Duodenal mucosa (tissue), 2 donors: ENCODE measurements around the gene GPR141.

Experiments used
- H3K27ac ChIP-seq: one replicate; pipeline ENCODE4 v1.7.0; 2013; ENCODE audit warnings: low read depth, low read length
- H3K27me3 ChIP-seq, 2 donors: one replicate each; pipeline ENCODE4 v1.7.0; 2013; ENCODE audit warnings: low read length in 2 of 2, control low read depth in 1 of 2; ENCODE audit not compliant: insufficient read depth in 2 of 2, control insufficient read depth in 1 of 2
- H3K36me3 ChIP-seq, 2 donors: one replicate each; pipeline ENCODE4 v1.7.0; 2013; ENCODE audit warnings: low read length in 2 of 2, control low read depth in 1 of 2; ENCODE audit not compliant: insufficient read depth in 2 of 2, control insufficient read depth in 1 of 2
- H3K4me1 ChIP-seq, 2 donors: one replicate each; pipeline ENCODE4 v1.7.0; 2013; ENCODE audit warnings: low read length in 2 of 2, control low read depth in 1 of 2; ENCODE audit not compliant: insufficient read depth in 2 of 2, control insufficient read depth in 1 of 2
- H3K4me3 ChIP-seq, 2 donors: one replicate each; pipeline ENCODE4 v1.7.0; 2013; ENCODE audit warnings: low read length in 2 of 2, low read depth in 1 of 2
- H3K9ac ChIP-seq, 2 donors: one replicate each; pipeline ENCODE4 v1.7.0; 2013; ENCODE audit warnings: low read length in 2 of 2, low read depth in 1 of 2
- H3K9me3 ChIP-seq, 2 donors: one replicate each; pipeline ENCODE4 v1.7.0; 2013; ENCODE audit warnings: low read length in 2 of 2, control low read depth in 1 of 2; ENCODE audit not compliant: control insufficient read depth in 1 of 2

GPR141 gene, protein sequence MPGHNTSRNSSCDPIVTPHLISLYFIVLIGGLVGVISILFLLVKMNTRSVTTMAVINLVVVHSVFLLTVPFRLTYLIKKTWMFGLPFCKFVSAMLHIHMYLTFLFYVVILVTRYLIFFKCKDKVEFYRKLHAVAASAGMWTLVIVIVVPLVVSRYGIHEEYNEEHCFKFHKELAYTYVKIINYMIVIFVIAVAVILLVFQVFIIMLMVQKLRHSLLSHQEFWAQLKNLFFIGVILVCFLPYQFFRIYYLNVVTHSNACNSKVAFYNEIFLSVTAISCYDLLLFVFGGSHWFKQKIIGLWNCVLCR

DNA sequence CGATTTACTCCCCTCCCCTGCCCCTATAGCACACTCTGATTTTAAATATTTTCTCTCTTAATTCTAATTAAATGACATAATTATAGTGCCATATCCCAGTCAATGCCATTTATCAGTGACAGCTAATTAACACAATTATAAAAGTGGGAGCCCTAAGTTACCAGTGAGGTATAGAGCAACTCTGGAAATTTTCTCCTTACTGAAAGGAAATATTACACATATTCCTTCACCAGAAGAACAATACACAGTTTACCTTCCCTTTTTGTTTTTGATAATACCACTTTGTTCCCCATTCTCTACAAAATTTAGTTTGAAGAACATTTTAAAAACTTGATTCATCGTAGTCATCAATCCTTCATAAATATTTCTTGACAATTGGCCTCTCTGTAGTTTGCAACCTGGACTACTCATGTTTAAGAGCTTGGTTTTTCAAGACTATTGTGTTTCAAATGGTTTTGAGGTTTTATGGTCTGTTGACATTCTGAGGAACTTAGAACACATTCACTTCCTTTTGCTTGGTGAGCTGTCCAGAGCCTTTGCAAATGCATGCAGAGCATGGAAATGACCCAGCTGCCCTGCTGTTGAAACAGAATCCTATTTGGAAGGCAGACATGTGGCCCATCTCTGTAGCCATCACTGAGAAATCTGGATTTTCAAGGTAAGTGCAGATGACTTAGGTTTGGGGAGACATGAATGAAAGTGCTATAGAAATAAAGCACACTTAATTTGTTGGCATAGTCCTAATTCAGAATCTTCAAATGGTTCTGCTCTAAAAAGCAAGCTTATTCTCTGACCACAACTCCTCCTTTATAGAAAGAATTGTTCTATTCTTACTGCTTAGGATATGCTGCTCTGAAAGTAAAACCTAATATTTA is at the start of gene GPR141:
Gene GPR141 (plus strand): TSS at position 521 of the 875 bp plus-strand sequence. CDS start 56,628 bp downstream, outside the sequence.
- H3K4me1 ChIP-seq: no peaks in the 10 kb centered on the region
- H3K27me3 ChIP-seq: no peaks in the 10 kb centered on the region
- H3K27ac ChIP-seq: no peak within 1 kb of the TSS
- H3K4me3 ChIP-seq: peak within 1 kb of the TSS; percentile 3 to 28
- H3K9ac ChIP-seq: no peak within 1 kb of the TSS
- no peaks in the 10 kb centered on the region for H3K36me3 ChIP-seq
- H3K9me3 ChIP-seq: no peaks in the 10 kb centered on the region

DNA sequence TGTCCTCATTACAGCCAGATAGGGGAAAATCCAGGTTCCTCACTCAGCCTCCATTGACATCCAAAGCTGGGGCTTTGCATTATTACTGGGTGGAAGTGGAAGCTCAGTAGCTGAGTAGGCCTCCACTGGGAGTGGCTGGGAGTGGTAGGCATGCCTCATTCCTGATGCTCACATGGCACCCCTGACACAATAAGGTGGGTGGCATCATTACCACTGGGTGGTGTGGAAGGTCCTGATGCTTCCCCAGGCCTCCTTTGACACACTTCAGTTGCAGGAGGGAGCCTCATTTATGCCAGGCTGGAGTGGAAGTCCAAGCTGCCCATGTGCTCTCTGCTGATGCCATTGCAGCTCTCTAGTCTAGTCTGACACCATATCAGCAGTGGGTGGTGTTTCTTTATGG is 48.2 kb upstream of the GPR141 start:
- no peaks in the 10 kb centered on the region for H3K27me3 ChIP-seq
- no peak overlapping the region for H3K9ac ChIP-seq
- no peaks in the 10 kb centered on the region for H3K4me1 ChIP-seq
- no peak overlapping the region for H3K4me3 ChIP-seq
- no peaks in the 10 kb centered on the region for H3K36me3 ChIP-seq
- H3K27ac ChIP-seq: no peak overlapping the region
- peaks cover 0 to 7% of the 10 kb centered on the region in 2 donors for H3K9me3 ChIP-seq

DNA sequence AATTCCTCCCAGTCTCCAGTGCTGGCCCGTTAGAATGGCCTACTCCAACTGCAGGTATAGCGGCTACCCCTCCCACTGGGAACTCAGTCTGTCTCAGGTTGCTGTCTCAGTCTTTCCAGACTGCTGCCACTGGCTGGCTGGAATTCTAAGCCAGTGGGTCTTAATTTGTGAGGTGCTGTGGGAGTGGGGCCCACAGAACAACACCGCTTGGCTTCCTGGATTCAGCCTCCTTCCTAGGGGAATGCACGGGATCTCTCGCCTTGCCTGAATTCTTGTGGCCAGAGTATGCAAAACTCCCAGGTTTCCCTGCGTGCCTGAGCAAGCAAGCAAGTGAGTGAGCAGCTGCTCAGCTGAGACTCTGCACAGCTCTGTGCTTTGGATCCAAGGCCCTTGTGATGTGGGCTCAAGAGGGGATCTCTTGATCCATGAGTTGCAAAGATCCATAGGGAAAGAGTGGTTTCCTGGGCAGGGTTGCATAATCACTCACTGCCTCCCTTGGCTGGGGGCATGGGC is 41.5 kb upstream of the GPR141 start:
- Histone ChIP-seq H3K9ac (no peak overlapping the region), H3K4me3 (no peak overlapping the region), H3K36me3 (no peaks in the 10 kb centered on the region), H3K4me1 (no peaks in the 10 kb centered on the region), H3K9me3 (peaks cover 0 to 2% of the 10 kb centered on the region in 2 donors), H3K27ac (no peak overlapping the region), H3K27me3 (no peaks in the 10 kb centered on the region)

DNA sequence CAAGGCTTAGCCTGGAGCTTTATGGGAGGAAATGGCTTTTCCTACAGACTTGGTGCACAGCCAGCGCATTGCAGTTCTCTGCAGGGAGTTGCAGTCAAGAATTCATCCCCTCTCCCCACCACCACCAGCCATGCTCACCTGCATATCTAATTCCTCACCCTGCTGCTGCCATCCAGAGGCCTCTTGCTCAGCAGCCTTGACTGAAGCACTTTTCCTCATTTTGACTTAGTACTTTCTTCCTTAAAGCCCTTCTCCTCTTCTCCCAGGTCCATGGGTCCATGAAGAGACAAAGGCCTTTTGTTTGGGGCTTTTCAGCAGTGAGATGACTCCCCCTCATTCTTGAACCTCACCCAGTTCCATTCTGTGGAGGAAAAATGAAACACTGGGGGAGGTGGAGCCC is 39.7 kb upstream of the GPR141 start:
- Histone ChIP-seq H3K4me3 (no peak overlapping the region), H3K9me3 (no peaks in the 10 kb centered on the region), H3K36me3 (no peaks in the 10 kb centered on the region), H3K9ac (no peak overlapping the region), H3K27ac (no peak overlapping the region), H3K4me1 (no peaks in the 10 kb centered on the region), H3K27me3 (no peaks in the 10 kb centered on the region)

DNA sequence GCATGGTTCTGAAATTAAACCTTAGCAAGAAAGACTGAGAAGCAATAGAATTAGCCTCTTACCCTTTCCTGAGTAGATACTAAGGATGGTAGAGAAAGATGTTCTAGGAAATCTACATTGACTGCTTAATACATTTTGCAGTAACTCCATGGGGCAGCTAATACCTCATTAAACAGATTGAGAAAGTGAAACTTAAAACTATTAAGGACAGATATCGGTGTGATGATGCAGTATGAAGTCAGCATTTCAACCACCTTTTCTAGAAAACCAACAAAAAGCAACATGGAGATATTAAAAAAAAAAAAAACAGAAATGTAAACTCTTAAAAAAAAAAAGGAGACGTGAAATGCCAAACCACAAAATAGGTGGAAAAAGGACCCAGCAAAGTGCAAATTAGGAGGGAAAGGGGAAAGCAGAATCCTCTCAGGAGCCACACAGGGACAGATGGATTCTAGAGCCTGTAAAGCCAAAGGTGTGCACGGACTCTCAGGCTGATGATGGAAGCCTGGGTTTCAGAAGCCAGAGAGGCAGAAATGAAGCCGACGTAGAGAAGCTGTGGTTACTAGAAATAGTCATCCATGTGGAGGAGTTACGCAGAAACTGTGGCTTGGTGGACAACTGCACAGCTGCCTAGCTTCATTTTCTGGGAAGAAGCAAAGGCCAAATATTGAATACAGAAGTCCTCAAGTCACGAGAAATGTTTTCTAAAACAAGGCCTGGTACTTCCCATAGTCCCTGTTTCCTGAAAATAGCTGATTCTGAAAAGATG is 38.1 kb upstream of the GPR141 start:
- Histone ChIP-seq H3K4me3 (no peak overlapping the region), H3K36me3 (no peaks in the 10 kb centered on the region), H3K27ac (no peak overlapping the region), H3K4me1 (no peaks in the 10 kb centered on the region), H3K9ac (no peak overlapping the region), H3K27me3 (no peaks in the 10 kb centered on the region), H3K9me3 (no peaks in the 10 kb centered on the region)

DNA sequence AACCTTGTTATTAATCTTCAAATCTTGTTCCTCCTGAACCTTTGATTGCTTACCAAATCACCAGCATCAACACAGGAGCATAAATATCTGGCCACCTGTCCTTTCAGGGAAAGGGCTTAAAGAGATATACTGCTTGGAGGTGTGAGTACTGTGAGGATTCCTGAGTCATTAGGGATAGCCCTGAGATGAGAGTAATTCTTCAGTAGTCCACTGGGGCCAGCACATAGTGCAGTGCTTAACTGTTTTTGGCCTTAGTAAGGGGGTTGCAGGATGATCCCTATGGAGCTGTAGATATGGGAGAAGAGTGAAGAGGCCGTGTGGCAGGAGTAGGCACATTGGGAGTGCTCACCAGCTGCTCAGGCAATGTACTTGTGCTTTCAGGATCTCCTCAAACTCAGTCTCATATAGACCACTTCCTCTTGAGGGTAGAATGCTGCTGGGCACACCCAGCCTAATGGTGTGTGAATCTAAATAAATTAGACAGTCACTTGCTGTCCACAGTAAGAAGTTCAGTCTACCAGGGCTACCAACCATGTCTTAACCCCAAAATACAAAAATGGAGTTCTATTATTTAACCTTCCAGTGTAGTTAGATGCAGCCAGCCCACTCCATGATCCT is 26.5 kb upstream of the GPR141 start:
- no peaks in the 10 kb centered on the region for H3K27me3 ChIP-seq
- H3K4me3 ChIP-seq: no peak overlapping the region
- no peaks in the 10 kb centered on the region for H3K36me3 ChIP-seq
- no peaks in the 10 kb centered on the region for H3K9me3 ChIP-seq
- no peak overlapping the region for H3K9ac ChIP-seq
- no peak overlapping the region for H3K27ac ChIP-seq
- H3K4me1 ChIP-seq: no peaks in the 10 kb centered on the region

DNA sequence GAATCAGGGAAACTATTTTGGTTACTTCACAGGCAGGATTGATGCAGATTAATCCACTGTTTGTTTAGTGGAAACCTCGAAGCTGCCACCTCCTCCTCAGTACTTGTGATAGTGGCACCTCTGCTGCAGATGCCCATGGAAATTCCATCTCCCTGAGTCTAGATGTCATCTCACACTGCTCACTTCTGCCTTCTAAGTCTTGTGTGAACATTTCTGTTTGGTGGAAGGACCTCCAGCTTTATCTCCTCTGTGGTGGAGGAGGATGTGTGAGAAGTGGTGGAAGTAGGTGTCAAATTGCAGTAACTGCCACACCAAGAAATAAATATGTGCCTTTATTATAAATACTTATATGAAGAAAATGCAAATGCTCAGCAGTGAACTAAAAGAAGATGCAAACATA is 25.8 kb upstream of the GPR141 start:
- Histone ChIP-seq H3K27ac (no peak overlapping the region), H3K9ac (no peak overlapping the region), H3K36me3 (no peaks in the 10 kb centered on the region), H3K9me3 (no peaks in the 10 kb centered on the region), H3K27me3 (no peaks in the 10 kb centered on the region), H3K4me3 (no peak overlapping the region), H3K4me1 (no peaks in the 10 kb centered on the region)

DNA sequence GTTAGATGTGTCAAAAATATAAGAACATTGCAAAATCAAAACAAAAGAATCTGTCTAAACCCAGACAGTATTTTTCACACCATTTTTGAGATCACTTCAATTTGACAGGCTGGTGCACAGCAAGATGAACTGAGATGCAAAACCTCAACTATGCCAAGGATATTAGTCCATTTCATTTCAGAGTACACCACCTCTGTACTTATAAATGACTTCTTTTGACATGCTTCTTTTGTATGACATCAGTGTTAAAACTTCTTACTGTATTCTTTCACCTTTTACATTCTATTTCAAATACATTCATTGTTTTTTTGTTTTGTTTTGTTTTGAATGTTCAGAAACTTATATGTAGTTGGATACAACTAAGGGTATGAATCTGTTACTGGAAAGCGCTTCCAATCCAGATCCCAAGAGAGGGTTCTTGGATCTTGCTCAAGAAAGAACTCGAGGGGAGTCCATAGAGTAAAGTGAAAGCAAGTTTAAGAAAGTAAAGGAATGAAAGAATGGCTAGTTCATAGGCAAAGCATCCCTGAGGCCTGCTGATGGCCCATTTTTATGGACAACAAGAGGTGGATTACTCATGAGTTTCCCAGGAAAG is 23.5 kb upstream of the GPR141 start:
- H3K9me3 ChIP-seq: no peaks in the 10 kb centered on the region
- no peaks in the 10 kb centered on the region for H3K27me3 ChIP-seq
- no peaks in the 10 kb centered on the region for H3K4me1 ChIP-seq
- no peak overlapping the region for H3K4me3 ChIP-seq
- H3K36me3 ChIP-seq: no peaks in the 10 kb centered on the region
- no peak overlapping the region for H3K9ac ChIP-seq
- H3K27ac ChIP-seq: no peak overlapping the region

DNA sequence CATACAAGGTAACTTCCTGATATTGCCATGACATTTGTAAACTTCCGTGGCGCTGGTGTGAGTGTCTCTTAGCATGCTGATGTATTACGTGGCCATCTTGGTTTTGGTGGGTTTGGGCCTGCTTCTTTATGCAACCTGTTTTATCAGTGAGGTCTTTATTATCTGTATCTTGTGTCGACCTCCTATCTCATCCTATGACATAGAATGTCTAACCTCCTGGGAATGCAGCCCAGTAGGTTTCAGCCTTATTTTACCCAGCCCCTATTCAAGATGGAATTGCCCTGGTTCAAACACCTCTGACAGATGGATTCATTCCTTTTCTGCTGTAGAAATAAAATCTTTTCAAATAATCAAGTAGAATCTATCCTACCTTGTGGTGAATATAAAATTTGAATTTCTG is 23.0 kb upstream of the GPR141 start:
- Histone ChIP-seq H3K36me3 (no peaks in the 10 kb centered on the region), H3K27me3 (no peaks in the 10 kb centered on the region), H3K9ac (no peak overlapping the region), H3K9me3 (no peaks in the 10 kb centered on the region), H3K27ac (no peak overlapping the region), H3K4me1 (no peaks in the 10 kb centered on the region), H3K4me3 (no peak overlapping the region)
